K562 (cell line): ENCODE measurements around the gene SERPINH1. TPM values are rescaled to one million over a fixed set of nuclear protein-coding genes. Genes with fewer than 3 reads are reported as not detected.

Experiments
- AFF1 ChIP-seq, 2 experiments: fragments of 450-650 bp; IDR thresholded peaks; 2 replicates each; pipeline ENCODE4 v1.6.1; 2018; ENCODE audit warnings: mild to moderate bottlenecking in 2 of 2, low read depth in 1 of 2; ENCODE audit not compliant: partially characterized antibody in 2 of 2
- BMI1 ChIP-seq: fragments of 150-350 bp; IDR thresholded peaks from 2 replicates; pipeline ENCODE4 v1.6.1; 2014; ENCODE audit warnings: low read length
- CGGBP1 ChIP-seq: fragments of 250-450 bp; sonication (Bioruptor Pico); IDR thresholded peaks from 2 replicates; pipeline ENCODE4 v1.9.0; 2021; ENCODE audit warnings: mild to moderate bottlenecking
- CHAMP1 ChIP-seq: fragments of 450-650 bp; IDR thresholded peaks from 2 replicates; pipeline ENCODE4 v1.6.1; 2016; ENCODE audit warnings: mild to moderate bottlenecking
- CREB5 ChIP-seq: fragments of 250-450 bp; sonication (Bioruptor Pico); IDR thresholded peaks from 2 replicates; pipeline ENCODE4 v1.5.0; 2020; ENCODE audit warnings: mild to moderate bottlenecking
- CREM ChIP-seq: IDR thresholded peaks from 2 replicates; pipeline ENCODE4 v1.6.1; 2014; ENCODE audit warnings: antibody characterized with exemption, low read depth
- EWSR1 ChIP-seq: fragments of 450-650 bp; IDR thresholded peaks from 2 replicates; pipeline ENCODE4 v1.6.1; 2018; ENCODE audit warnings: borderline replicate concordance, mild to moderate bottlenecking, low read depth, moderate library complexity; ENCODE audit not compliant: partially characterized antibody
- GTF2E2 ChIP-seq: fragments of 200-800 bp; sonication (Bioruptor generic); IDR thresholded peaks from 2 replicates; pipeline ENCODE4 v1.6.1; 2016; ENCODE audit warnings: missing genetic modification characterization, missing compliant biosample characterization
- JUNB ChIP-seq: fragments of 450-650 bp; formaldehyde crosslinking; conservative IDR thresholded peaks from 2 replicates; pipeline ENCODE4 v1.4.0; 2020; ENCODE audit warnings: mild to moderate bottlenecking
- NEUROD1 ChIP-seq: fragments of 150-350 bp; IDR thresholded peaks from 2 replicates; pipeline ENCODE4 v1.6.1; 2014; ENCODE audit warnings: borderline replicate concordance, low read length, low read depth; ENCODE audit not compliant: partially characterized antibody
- NR3C1 ChIP-seq: sonication (generic); formaldehyde crosslinking; IDR thresholded peaks from 2 replicates; pipeline ENCODE4 v1.8.1; 2022; ENCODE audit warnings: missing genetic modification reagents
- POU5F1 ChIP-seq: fragments of 150-350 bp; IDR thresholded peaks from 2 replicates; pipeline ENCODE4 v1.6.1; 2014; ENCODE audit warnings: borderline replicate concordance, low read length, low read depth, mild to moderate bottlenecking; ENCODE audit not compliant: partially characterized antibody
- PRPF4 ChIP-seq: fragments of 200-400 bp; formaldehyde crosslinking; IDR thresholded peaks from one replicate; pipeline ENCODE4 v1.6.1; 2017; ENCODE audit warnings: low read length, low read depth, mild to moderate bottlenecking; ENCODE audit not compliant: insufficient read depth, poor library complexity, severe bottlenecking
- RAD51 ChIP-seq: fragments of 450-650 bp; IDR thresholded peaks from 2 replicates; pipeline ENCODE4 v1.7.1; 2016; ENCODE audit warnings: low read depth, mild to moderate bottlenecking, borderline replicate concordance
- SRSF1 ChIP-seq: fragments of 200-400 bp; formaldehyde crosslinking; IDR thresholded peaks from 2 replicates; pipeline ENCODE4 v1.6.1; 2017; ENCODE audit warnings: mild to moderate bottlenecking, low read depth, low read length, moderate library complexity
- TCF15 ChIP-seq: fragments of 250-450 bp; sonication (Bioruptor Pico); IDR thresholded peaks from 2 replicates; pipeline ENCODE4 v1.8.0; 2022; ENCODE audit warnings: moderate library complexity, mild to moderate bottlenecking, inconsistent platforms
- TCFL5 ChIP-seq: fragments of 250-450 bp; sonication (Bioruptor Pico); conservative IDR thresholded peaks from 2 replicates; pipeline ENCODE4 v1.6.1; 2021; ENCODE audit warnings: mild to moderate bottlenecking, moderate library complexity, matching md5 sums
- THRAP3 ChIP-seq: fragments of 450-650 bp; IDR thresholded peaks from 2 replicates; pipeline ENCODE4 v1.6.1; 2016; ENCODE audit warnings: mild to moderate bottlenecking, inconsistent platforms, borderline replicate concordance
- ZNF184 ChIP-seq: sonication (generic); formaldehyde crosslinking; IDR thresholded peaks from 2 replicates; pipeline ENCODE4 v1.5.0; 2020; ENCODE audit warnings: missing genetic modification reagents
- ZNF212 ChIP-seq: fragments of 450-650 bp; formaldehyde crosslinking; IDR thresholded peaks from 2 replicates; pipeline ENCODE4 v1.4.0; 2020; ENCODE audit warnings: mild to moderate bottlenecking
- ZNF79 ChIP-seq: fragments of 250-450 bp; sonication (Bioruptor Pico); IDR thresholded peaks from 2 replicates; pipeline ENCODE4 v1.4.0; 2020; ENCODE audit warnings: low read depth, mild to moderate bottlenecking, moderate library complexity
- polyA plus RNA-seq, 8 experiments: library from polyadenylated mRNA; depleted of rRNA in 4 of 8; stranded (reverse) in 5 of 8; unstranded in 3 of 8; fragments of >200 nt; fragmentation: Nextera tagmentation in 2 of 8; fragmentation: Illumina TruSeq in 1 of 8; extraction: Ambion mirVana in 2 of 8; extraction: Trizol in 1 of 8; gene quantifications; 2 replicates each; pipeline versions ENCODE4 v1.2.1 to v1.2.3, GENCODE V29; 2011 to 2014; ENCODE audit warnings: inconsistent platforms in 1 of 8, missing spikeins in 1 of 8
- total RNA-seq, 7 experiments: library from RNA; depleted of rRNA in 6 of 7; stranded (reverse); fragments of >200 nt in 6 of 7; fragmentation: Illumina TruSeq in 2 of 7; extraction: Trizol in 2 of 7; gene quantifications; 2 replicates each; pipeline versions ENCODE4 v1.2.1 to v1.2.3, GENCODE V29; 2011 to 2021; ENCODE audit warnings: low replicate concordance in 1 of 7

SERPINH1 gene
- total and polyA plus RNA-seq, 9 of the 15 experiments (the other 6 are each of a cell fraction or from before 2014, with no cell fraction given) = 2.8 to 106 (median 67.9) TPM

- TF ChIP-seq THRAP3 (no peak), JUNB (CRISPR knock-in tag) (no peak), POU5F1 (no peak), NEUROD1 (peak; percentile 76), RAD51 (no peak; the same call in 1 of the 2 replicates), EWSR1 (no peak), TCFL5 (CRISPR knock-in tag) (no peak), CHAMP1 (peak; percentile 72; the same call in 1 of the 2 replicates), PRPF4 (no peak), TCF15 (CRISPR knock-in tag) (no peak), ZNF184 (no peak), GTF2E2 (tag) (no peak), CGGBP1 (no peak), CREM (peak; percentile 76), BMI1 (no peak), ZNF79 (CRISPR knock-in tag) (no peak), SRSF1 (no peak), AFF1 (IDR thresholded peaks at IDR 0.05; ENCODE audit: low read depth in 1 of 2, partially characterized antibody in 2 of 2) (peak in 1 of 2 experiments; percentile 60), ZNF212 (no peak), NR3C1 (CRISPR knock-in tag) (no peak), CREB5 (CRISPR knock-in tag) (no peak)
Observed at GRCh38 chr11:75589933-75590332, 27.9 kb downstream of the SERPINH1 start (continued).
